ENCODE results near the gene MBD4. TPM values are rescaled to one million over a fixed set of nuclear protein-coding genes. Genes with fewer than 3 reads are reported as not detected.

Gene MBD4
- total RNA-seq, 1 experiment from 2014 or later: 36.9 TPM

DNA sequence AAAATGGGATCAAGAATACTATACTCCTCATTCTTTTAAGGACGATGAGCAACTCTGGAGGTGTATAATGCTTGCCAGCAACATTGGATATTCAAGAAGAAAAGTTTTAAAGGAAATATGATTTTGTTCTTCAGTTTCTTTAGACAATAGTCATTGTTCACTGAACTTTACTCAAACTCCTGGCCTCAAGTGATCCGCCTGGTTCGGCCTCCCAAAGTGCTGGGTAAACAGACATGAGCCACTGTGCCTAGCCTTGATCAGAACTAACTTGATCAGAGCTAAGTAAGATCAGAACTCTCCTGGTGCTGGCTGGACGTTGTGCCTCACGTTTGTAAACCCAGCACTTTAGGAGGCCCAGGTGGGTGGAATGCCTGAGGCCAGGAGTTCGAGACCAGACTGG lies 23.9 kb downstream of the MBD4 start:
- Mint-ChIP-seq H3K9me3 (no peaks in the 10 kb centered on the region), H3K4me1 (0 out of 2 replicates have a peak, but pooled peaks cover 3% of the 10 kb centered on the region), H3K27me3 (ENCODE audit: low read depth) (peaks cover 21% of the 10 kb centered on the region), H3K27ac (no peak overlapping the region; the same call in 1 of the 2 replicates), H3K4me3 (no peak overlapping the region), H3K36me3 (no peaks in the 10 kb centered on the region)
- CTCF ChIA-PET: no interaction called here
- POLR2A ChIA-PET: no interaction called here
- DNase-seq (ENCODE audit: low spot score): no peak
- ATAC-seq: no peak
- TF ChIP-seq, protein P1, sequence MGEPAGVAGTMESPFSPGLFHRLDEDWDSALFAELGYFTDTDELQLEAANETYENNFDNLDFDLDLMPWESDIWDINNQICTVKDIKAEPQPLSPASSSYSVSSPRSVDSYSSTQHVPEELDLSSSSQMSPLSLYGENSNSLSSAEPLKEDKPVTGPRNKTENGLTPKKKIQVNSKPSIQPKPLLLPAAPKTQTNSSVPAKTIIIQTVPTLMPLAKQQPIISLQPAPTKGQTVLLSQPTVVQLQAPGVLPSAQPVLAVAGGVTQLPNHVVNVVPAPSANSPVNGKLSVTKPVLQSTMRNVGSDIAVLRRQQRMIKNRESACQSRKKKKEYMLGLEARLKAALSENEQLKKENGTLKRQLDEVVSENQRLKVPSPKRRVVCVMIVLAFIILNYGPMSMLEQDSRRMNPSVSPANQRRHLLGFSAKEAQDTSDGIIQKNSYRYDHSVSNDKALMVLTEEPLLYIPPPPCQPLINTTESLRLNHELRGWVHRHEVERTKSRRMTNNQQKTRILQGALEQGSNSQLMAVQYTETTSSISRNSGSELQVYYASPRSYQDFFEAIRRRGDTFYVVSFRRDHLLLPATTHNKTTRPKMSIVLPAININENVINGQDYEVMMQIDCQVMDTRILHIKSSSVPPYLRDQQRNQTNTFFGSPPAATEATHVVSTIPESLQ (CRISPR knock-in tag; IDR thresholded peaks at IDR 0.05): no peak
- TF ChIP-seq, protein P2, sequence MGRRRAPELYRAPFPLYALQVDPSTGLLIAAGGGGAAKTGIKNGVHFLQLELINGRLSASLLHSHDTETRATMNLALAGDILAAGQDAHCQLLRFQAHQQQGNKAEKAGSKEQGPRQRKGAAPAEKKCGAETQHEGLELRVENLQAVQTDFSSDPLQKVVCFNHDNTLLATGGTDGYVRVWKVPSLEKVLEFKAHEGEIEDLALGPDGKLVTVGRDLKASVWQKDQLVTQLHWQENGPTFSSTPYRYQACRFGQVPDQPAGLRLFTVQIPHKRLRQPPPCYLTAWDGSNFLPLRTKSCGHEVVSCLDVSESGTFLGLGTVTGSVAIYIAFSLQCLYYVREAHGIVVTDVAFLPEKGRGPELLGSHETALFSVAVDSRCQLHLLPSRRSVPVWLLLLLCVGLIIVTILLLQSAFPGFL (CRISPR knock-in tag; IDR thresholded peaks at IDR 0.05; ENCODE audit: borderline replicate concordance): no peak

DNA sequence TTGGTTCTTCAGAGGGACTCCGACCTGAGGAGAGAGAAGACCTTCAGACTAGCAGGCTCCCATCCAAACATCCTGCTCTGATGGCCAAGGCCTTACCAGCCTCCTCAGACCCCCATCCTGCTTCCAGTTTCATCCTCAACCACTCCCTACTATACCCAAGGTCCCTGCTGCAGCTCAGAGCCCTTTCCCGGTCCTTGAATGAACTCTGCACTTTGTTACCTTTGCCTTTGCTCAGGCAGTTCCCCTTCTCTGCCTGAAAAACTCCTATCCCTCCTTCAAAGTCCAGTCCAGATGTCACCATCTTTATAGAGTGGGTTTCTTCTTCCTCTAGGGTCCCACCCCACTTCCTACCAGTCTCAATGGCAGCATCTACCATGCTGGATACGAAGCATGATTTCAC lies 24.4 kb downstream of the MBD4 start:
- ATAC-seq: no peak
- ChIA-PET POLR2A (no interaction called here), CTCF (no interaction called here)
- TF ChIP-seq FOXP1 (CRISPR knock-in tag; IDR thresholded peaks at IDR 0.05; ENCODE audit: borderline replicate concordance): no peak
- TF ChIP-seq, protein P3, sequence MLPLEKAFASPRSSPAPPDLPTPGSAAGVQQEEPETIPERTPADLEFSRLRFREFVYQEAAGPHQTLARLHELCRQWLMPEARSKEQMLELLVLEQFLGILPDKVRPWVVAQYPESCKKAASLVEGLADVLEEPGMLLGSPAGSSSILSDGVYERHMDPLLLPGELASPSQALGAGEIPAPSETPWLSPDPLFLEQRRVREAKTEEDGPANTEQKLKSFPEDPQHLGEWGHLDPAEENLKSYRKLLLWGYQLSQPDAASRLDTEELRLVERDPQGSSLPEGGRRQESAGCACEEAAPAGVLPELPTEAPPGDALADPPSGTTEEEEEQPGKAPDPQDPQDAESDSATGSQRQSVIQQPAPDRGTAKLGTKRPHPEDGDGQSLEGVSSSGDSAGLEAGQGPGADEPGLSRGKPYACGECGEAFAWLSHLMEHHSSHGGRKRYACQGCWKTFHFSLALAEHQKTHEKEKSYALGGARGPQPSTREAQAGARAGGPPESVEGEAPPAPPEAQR (CRISPR knock-in tag; IDR thresholded peaks at IDR 0.05): no peak
- no peak for TF ChIP-seq KAT7 (CRISPR knock-in tag; IDR thresholded peaks at IDR 0.05; ENCODE audit: borderline replicate concordance)
- no peak for TF ChIP-seq GTF2I (CRISPR knock-in tag; conservative IDR thresholded peaks at IDR 0.05)
- H3K9me3 Mint-ChIP-seq: no peaks in the 10 kb centered on the region
- no peak overlapping the region; the same call in 1 of the 2 replicates for H3K27ac Mint-ChIP-seq
- no peak overlapping the region for H3K4me3 Mint-ChIP-seq
- 0 out of 2 replicates have a peak, but pooled peaks cover 3% of the 10 kb centered on the region for H3K4me1 Mint-ChIP-seq
- no peaks in the 10 kb centered on the region for H3K36me3 Mint-ChIP-seq
- DNase-seq (ENCODE audit: low spot score): no peak
- H3K27me3 Mint-ChIP-seq (ENCODE audit: low read depth): peaks cover 21% of the 10 kb centered on the region

DNA sequence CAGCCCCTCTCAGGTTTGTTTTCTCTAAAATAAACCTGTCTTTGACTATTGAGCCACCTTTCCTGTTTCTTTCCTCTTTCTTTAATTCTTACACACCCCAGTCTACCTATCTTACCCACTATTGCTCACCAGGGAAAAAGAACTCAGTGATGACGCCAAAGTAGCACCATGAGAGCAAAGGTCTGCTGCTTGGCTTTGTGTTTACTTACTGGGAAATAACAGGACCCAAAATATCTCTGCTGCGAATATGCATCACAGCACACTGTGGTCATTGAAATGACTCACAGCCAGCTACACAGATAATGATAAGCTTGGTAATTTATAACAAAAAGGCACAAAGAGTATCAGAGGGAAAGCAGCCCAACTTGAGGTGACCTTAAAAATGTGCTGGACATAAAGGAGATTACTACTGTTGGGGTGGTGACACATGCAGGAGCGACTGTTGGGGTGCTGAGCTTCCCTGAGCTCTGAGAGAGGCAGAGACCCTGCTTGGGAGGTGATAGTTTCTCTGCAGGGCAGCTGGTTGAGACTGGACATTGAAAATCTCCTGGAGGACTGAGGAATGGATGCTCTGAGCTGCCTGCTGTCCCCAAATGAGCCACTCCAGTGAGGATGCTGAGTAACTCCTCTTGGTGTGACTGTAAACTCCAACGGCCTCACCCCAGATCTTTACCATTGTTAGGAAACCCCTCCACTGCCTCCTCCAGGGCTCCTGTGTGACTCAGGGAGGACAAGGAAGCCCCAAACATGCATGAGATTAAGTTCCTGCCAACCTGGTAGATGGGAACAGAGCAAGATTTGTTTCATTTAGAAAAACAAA lies 25.9 kb downstream of the MBD4 start:
- ATAC-seq (no peak), DNase-seq (ENCODE audit: low spot score) (no peak)
- Mint-ChIP-seq H3K9me3 (no peaks in the 10 kb centered on the region), H3K36me3 (no peaks in the 10 kb centered on the region), H3K4me1 (0 out of 2 replicates have a peak, but pooled peaks cover 3% of the 10 kb centered on the region), H3K27ac (no peak overlapping the region), H3K4me3 (no peak overlapping the region), H3K27me3 (ENCODE audit: low read depth) (peaks cover 11% of the 10 kb centered on the region; the same call in 1 of the 2 replicates)
- CTCF ChIA-PET: no interaction called here
- POLR2A ChIA-PET: interaction anchor here (0.6 kb wide), 1 partner anchor 14 kb away, joined by 3 read pairs; no protein-coding TSS in a partner anchor
- TF ChIP-seq, protein P4, sequence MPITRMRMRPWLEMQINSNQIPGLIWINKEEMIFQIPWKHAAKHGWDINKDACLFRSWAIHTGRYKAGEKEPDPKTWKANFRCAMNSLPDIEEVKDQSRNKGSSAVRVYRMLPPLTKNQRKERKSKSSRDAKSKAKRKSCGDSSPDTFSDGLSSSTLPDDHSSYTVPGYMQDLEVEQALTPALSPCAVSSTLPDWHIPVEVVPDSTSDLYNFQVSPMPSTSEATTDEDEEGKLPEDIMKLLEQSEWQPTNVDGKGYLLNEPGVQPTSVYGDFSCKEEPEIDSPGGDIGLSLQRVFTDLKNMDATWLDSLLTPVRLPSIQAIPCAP (CRISPR knock-in tag; IDR thresholded peaks at IDR 0.05): no peak
- TF ChIP-seq, protein P2 (CRISPR knock-in tag; IDR thresholded peaks at IDR 0.05; ENCODE audit: borderline replicate concordance): no peak
- TF ChIP-seq ESRRA (CRISPR knock-in tag; IDR thresholded peaks at IDR 0.05; ENCODE audit: borderline replicate concordance) (no peak), NFYB (CRISPR knock-in tag; conservative IDR thresholded peaks at IDR 0.05; ENCODE audit: low read depth) (no peak), ZBTB21 (CRISPR knock-in tag; IDR thresholded peaks at IDR 0.05; ENCODE audit: borderline replicate concordance) (no peak)
- TF ChIP-seq, protein P5, sequence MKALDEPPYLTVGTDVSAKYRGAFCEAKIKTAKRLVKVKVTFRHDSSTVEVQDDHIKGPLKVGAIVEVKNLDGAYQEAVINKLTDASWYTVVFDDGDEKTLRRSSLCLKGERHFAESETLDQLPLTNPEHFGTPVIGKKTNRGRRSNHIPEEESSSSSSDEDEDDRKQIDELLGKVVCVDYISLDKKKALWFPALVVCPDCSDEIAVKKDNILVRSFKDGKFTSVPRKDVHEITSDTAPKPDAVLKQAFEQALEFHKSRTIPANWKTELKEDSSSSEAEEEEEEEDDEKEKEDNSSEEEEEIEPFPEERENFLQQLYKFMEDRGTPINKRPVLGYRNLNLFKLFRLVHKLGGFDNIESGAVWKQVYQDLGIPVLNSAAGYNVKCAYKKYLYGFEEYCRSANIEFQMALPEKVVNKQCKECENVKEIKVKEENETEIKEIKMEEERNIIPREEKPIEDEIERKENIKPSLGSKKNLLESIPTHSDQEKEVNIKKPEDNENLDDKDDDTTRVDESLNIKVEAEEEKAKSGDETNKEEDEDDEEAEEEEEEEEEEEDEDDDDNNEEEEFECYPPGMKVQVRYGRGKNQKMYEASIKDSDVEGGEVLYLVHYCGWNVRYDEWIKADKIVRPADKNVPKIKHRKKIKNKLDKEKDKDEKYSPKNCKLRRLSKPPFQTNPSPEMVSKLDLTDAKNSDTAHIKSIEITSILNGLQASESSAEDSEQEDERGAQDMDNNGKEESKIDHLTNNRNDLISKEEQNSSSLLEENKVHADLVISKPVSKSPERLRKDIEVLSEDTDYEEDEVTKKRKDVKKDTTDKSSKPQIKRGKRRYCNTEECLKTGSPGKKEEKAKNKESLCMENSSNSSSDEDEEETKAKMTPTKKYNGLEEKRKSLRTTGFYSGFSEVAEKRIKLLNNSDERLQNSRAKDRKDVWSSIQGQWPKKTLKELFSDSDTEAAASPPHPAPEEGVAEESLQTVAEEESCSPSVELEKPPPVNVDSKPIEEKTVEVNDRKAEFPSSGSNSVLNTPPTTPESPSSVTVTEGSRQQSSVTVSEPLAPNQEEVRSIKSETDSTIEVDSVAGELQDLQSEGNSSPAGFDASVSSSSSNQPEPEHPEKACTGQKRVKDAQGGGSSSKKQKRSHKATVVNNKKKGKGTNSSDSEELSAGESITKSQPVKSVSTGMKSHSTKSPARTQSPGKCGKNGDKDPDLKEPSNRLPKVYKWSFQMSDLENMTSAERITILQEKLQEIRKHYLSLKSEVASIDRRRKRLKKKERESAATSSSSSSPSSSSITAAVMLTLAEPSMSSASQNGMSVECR (CRISPR knock-in tag; IDR thresholded peaks at IDR 0.05; ENCODE audit: borderline replicate concordance): no peak
- TF ChIP-seq, protein P6, sequence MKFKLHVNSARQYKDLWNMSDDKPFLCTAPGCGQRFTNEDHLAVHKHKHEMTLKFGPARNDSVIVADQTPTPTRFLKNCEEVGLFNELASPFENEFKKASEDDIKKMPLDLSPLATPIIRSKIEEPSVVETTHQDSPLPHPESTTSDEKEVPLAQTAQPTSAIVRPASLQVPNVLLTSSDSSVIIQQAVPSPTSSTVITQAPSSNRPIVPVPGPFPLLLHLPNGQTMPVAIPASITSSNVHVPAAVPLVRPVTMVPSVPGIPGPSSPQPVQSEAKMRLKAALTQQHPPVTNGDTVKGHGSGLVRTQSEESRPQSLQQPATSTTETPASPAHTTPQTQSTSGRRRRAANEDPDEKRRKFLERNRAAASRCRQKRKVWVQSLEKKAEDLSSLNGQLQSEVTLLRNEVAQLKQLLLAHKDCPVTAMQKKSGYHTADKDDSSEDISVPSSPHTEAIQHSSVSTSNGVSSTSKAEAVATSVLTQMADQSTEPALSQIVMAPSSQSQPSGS (CRISPR knock-in tag; IDR thresholded peaks at IDR 0.05; ENCODE audit: borderline replicate concordance, low read depth): no peak
